Stimulated activated CD4-positive, alpha-beta T cell treated with anti-CD3 and anti-CD28 coated beads, Interleukin-2, amount 100 ng/mL, for 48 hours (primary cell): Measurements from ENCODE around the gene SLC16A13.
A peak's percentile ranks its signal among the peaks of the same experiment; 100 is the strongest.
"Not testable (repeated sequence)": the region's sequence is repeated elsewhere in the genome, so short reads cannot be mapped to it uniquely, and the experiment has no call there.

Experiments used
- DNase-seq, 2 donors: peaks; one replicate each; pipeline ENCODE4 v3.0.0-alpha.2; 2020

Gene SLC16A13

GRCh38 chr17:7035591-7036368 lies at the start of gene SLC16A13:
TSS of gene SLC16A13 (plus strand) at chr17:7036015. CDS start at chr17:7036383, 368 bp downstream.
- DNase-seq, result peak; percentile 93 to 96

- DNase-seq, result no peak
Measured at GRCh38 chr17:6986676-6987075, 49.1 kb upstream of the SLC16A13 start.

- no peak for DNase-seq
Measured at GRCh38 chr17:6989779-6990178, 46.0 kb upstream of the SLC16A13 start.

GRCh38 chr17:6993613-6994056 lies 42.2 kb upstream of the SLC16A13 start:
- DNase-seq, result not testable (repeated sequence)

GRCh38 chr17:6994118-6994598 lies 41.7 kb upstream of the SLC16A13 start:
- DNase-seq, result no peak

- no peak for DNase-seq
Measured at GRCh38 chr17:6994666-6995256, 41.1 kb upstream of the SLC16A13 start.

GRCh38 chr17:6995500-6996255 lies 40.1 kb upstream of the SLC16A13 start, which contains the start of gene ALOX12:
TSS of gene ALOX12 (plus strand) at chr17:6996049. CDS start at chr17:6996118, 69 bp downstream.
- DNase-seq, result no peak

GRCh38 chr17:6996256-6997011 lies 39.4 kb upstream of the SLC16A13 start:
- DNase-seq, result no peak

- DNase-seq, result no peak
Measured at GRCh38 chr17:6997171-6997570, 38.6 kb upstream of the SLC16A13 start.

GRCh38 chr17:6998855-6999508 lies 36.8 kb upstream of the SLC16A13 start:
- no peak for DNase-seq

- peak; percentile 44 to 54 for DNase-seq
Measured at GRCh38 chr17:7001318-7001961, 34.4 kb upstream of the SLC16A13 start.

GRCh38 chr17:7002288-7003047 lies 33.3 kb upstream of the SLC16A13 start:
- DNase-seq, result no peak

GRCh38 chr17:7003745-7004144 lies 32.1 kb upstream of the SLC16A13 start:
- DNase-seq, result no peak

GRCh38 chr17:7004398-7005253 lies 31.2 kb upstream of the SLC16A13 start:
- peak in 1 of 2 donors; percentile 37 for DNase-seq

- DNase-seq, result no peak
Measured at GRCh38 chr17:7005716-7006115, 30.1 kb upstream of the SLC16A13 start.

- DNase-seq, result no peak
Measured at GRCh38 chr17:7007143-7007542, 28.7 kb upstream of the SLC16A13 start.

GRCh38 chr17:7010523-7010922 lies 25.3 kb upstream of the SLC16A13 start:
- no peak for DNase-seq

- DNase-seq, result no peak
Measured at GRCh38 chr17:7011415-7011814, 24.4 kb upstream of the SLC16A13 start.

GRCh38 chr17:7011942-7012254 lies 23.9 kb upstream of the SLC16A13 start:
- DNase-seq, result no peak
